K562 (cell line): Measurements from ENCODE around the gene GMEB1. TPM values are rescaled to one million over a fixed set of nuclear protein-coding genes. Genes with fewer than 3 reads are reported as not detected.

Experiments used
- HDAC2 ChIP-seq: fragments of 450-650 bp; IDR thresholded peaks from 2 replicates; pipeline ENCODE4 v1.6.1; 2016; ENCODE audit warnings: mild to moderate bottlenecking
- HEY1 ChIP-seq: fragments of 250-450 bp; sonication (Bioruptor Pico); IDR thresholded peaks from 2 replicates; pipeline ENCODE4 v1.5.0; 2020; ENCODE audit warnings: mild to moderate bottlenecking, moderate library complexity, borderline replicate concordance
- HOXB6 ChIP-seq: fragments of 250-450 bp; sonication (Bioruptor Pico); IDR thresholded peaks from 2 replicates; pipeline ENCODE4 v1.5.1; 2022; ENCODE audit warnings: mild to moderate bottlenecking, borderline replicate concordance
- HSF4 ChIP-seq: fragments of 250-450 bp; sonication (Bioruptor Pico); IDR thresholded peaks from 2 replicates; pipeline ENCODE4 v2.1.2; 2022; ENCODE audit warnings: mild to moderate bottlenecking, moderate library complexity, borderline replicate concordance
- NCOA6 ChIP-seq: fragments of 450-650 bp; IDR thresholded peaks from 2 replicates; pipeline ENCODE4 v1.6.1; 2017; ENCODE audit warnings: mild to moderate bottlenecking
- RAD51 ChIP-seq: fragments of 450-650 bp; IDR thresholded peaks from 2 replicates; pipeline ENCODE4 v1.7.1; 2016; ENCODE audit warnings: low read depth, mild to moderate bottlenecking, borderline replicate concordance
- RBM25 ChIP-seq: fragments of 200-400 bp; formaldehyde crosslinking; IDR thresholded peaks from 2 replicates; pipeline ENCODE4 v1.6.1; 2018; ENCODE audit warnings: low read length, low read depth, moderate library complexity; ENCODE audit not compliant: severe bottlenecking
- SMC3 ChIP-seq: conservative IDR thresholded peaks from 2 replicates; pipeline ENCODE4 v1.6.1; 2011; ENCODE audit warnings: low read depth, low read length, improper control_type of control experiment; ENCODE audit not compliant: insufficient read depth
- TCF7 ChIP-seq: sonication (generic); IDR thresholded peaks from 2 replicates; pipeline ENCODE4 v1.6.1; 2016; ENCODE audit warnings: antibody characterized with exemption, borderline replicate concordance
- ZBED1 ChIP-seq: IDR thresholded peaks from 2 replicates; pipeline ENCODE4 v1.6.1; 2014
- ZFP36 ChIP-seq: fragments of 150-350 bp; IDR thresholded peaks from 2 replicates; pipeline ENCODE4 v1.6.1; 2018; ENCODE audit warnings: low read length, low read depth; ENCODE audit not compliant: partially characterized antibody
- ZNF121 ChIP-seq: sonication (generic); formaldehyde crosslinking; conservative IDR thresholded peaks from 2 replicates; pipeline ENCODE4 v1.8.0; 2022; ENCODE audit warnings: missing genetic modification reagents
- ZNF134 ChIP-seq: fragments of 250-450 bp; sonication (Bioruptor Pico); conservative IDR thresholded peaks from 2 replicates; pipeline ENCODE4 v1.4.0; 2020
- polyA plus RNA-seq, 8 experiments: library from polyadenylated mRNA; depleted of rRNA in 4 of 8; stranded (reverse) in 5 of 8; unstranded in 3 of 8; fragments of >200 nt; fragmentation: Nextera tagmentation in 2 of 8; fragmentation: Illumina TruSeq in 1 of 8; extraction: Ambion mirVana in 2 of 8; extraction: Trizol in 1 of 8; gene quantifications; 2 replicates each; pipeline versions ENCODE4 v1.2.1 to v1.2.3, GENCODE V29; 2011 to 2014; ENCODE audit warnings: inconsistent platforms in 1 of 8, missing spikeins in 1 of 8
- total RNA-seq, 7 experiments: library from RNA; depleted of rRNA in 6 of 7; stranded (reverse); fragments of >200 nt in 6 of 7; fragmentation: Illumina TruSeq in 2 of 7; extraction: Trizol in 2 of 7; gene quantifications; 2 replicates each; pipeline versions ENCODE4 v1.2.1 to v1.2.3, GENCODE V29; 2011 to 2021; ENCODE audit warnings: low replicate concordance in 1 of 7
- TF ChIP-seq, protein P1 (sequence below): fragments of 450-650 bp; IDR thresholded peaks from 2 replicates; pipeline ENCODE4 v1.6.1; 2017; ENCODE audit warnings: antibody characterized with exemption, mild to moderate bottlenecking
- TF ChIP-seq, protein P2 (sequence below), 3 experiments: IDR thresholded peaks in 2 of 3; conservative IDR thresholded peaks in 1 of 3; 2 replicates each; pipeline ENCODE4 v1.5.1; 2011 to 2012; ENCODE audit warnings: low read length in 3 of 3, mild to moderate bottlenecking in 3 of 3, control low read depth in 2 of 3, improper control_type of control experiment in 1 of 3, inconsistent platforms in 1 of 3, low read depth in 1 of 3, mixed read lengths in 1 of 3, moderate library complexity in 1 of 3; ENCODE audit not compliant: insufficient read depth in 2 of 3
- TF ChIP-seq, protein P3 (sequence below): fragments of 250-450 bp; sonication (Bioruptor Pico); IDR thresholded peaks from 2 replicates; pipeline ENCODE4 v1.9.0; 2021; ENCODE audit warnings: mild to moderate bottlenecking, inconsistent platforms
- TF ChIP-seq, protein P4 (sequence below), 2 experiments: fragments of 450-650 bp in 1 of 2; sonication (generic) in 1 of 2; formaldehyde crosslinking in 1 of 2; IDR thresholded peaks in 1 of 2; conservative IDR thresholded peaks in 1 of 2; 2 replicates each; pipeline versions ENCODE4 v1.6.1 to v1.8.1; 2016 to 2023; ENCODE audit warnings: mild to moderate bottlenecking in 2 of 2, moderate library complexity in 2 of 2, inconsistent platforms in 1 of 2, missing genetic modification reagents in 1 of 2
- TF ChIP-seq, protein P5 (sequence below): sonication (generic); formaldehyde crosslinking; IDR thresholded peaks from 2 replicates; pipeline ENCODE4 v1.8.0; 2023; ENCODE audit warnings: mild to moderate bottlenecking, missing genetic modification reagents

The GMEB1 gene
- total and polyA plus RNA-seq, 9 of the 15 experiments (the other 6 are each of a cell fraction or from before 2014, with no cell fraction given): 6.6 to 17.5 (median 8.5) TPM

DNA sequence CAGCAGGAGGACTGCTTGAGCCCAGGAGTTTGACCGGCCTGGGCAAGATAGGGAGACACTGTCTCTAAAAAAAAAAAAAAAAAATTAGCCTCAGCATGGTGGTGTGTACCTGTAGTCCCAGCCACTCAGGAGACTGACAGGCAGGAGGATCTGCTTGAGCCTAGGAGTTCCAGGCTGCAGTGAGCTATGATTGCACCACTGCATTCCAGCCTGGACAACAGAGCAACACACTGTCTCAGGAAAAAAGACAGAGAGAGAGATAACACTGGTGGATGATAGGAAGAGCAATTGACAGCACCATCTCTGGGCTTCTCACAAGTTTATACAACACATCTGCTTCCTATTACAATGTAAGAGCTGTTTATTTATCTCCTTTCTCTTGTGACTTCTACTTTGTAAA, 22.5 kb upstream of the GMEB1 start (continued):
- TF ChIP-seq ZNF121 (CRISPR knock-in tag) (peak; percentile 48; the same call in 1 of the 2 replicates), HDAC2 (no peak), RAD51 (no peak), SMC3 (no peak), HEY1 (CRISPR knock-in tag) (no peak), ZNF134 (no peak), ZFP36 (no peak), TCF7 (no peak), HSF4 (CRISPR knock-in tag) (no peak), NCOA6 (no peak), HOXB6 (CRISPR knock-in tag) (no peak), RBM25 (no peak), ZBED1 (no peak)
- TF ChIP-seq, protein P1, sequence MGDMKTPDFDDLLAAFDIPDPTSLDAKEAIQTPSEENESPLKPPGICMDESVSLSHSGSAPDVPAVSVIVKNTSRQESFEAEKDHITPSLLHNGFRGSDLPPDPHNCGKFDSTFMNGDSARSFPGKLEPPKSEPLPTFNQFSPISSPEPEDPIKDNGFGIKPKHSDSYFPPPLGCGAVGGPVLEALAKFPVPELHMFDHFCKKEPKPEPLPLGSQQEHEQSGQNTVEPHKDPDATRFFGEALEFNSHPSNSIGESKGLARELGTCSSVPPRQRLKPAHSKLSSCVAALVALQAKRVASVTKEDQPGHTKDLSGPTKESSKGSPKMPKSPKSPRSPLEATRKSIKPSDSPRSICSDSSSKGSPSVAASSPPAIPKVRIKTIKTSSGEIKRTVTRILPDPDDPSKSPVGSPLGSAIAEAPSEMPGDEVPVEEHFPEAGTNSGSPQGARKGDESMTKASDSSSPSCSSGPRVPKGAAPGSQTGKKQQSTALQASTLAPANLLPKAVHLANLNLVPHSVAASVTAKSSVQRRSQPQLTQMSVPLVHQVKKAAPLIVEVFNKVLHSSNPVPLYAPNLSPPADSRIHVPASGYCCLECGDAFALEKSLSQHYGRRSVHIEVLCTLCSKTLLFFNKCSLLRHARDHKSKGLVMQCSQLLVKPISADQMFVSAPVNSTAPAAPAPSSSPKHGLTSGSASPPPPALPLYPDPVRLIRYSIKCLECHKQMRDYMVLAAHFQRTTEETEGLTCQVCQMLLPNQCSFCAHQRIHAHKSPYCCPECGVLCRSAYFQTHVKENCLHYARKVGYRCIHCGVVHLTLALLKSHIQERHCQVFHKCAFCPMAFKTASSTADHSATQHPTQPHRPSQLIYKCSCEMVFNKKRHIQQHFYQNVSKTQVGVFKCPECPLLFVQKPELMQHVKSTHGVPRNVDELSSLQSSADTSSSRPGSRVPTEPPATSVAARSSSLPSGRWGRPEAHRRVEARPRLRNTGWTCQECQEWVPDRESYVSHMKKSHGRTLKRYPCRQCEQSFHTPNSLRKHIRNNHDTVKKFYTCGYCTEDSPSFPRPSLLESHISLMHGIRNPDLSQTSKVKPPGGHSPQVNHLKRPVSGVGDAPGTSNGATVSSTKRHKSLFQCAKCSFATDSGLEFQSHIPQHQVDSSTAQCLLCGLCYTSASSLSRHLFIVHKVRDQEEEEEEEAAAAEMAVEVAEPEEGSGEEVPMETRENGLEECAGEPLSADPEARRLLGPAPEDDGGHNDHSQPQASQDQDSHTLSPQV: no peak
- TF ChIP-seq, protein P2, sequence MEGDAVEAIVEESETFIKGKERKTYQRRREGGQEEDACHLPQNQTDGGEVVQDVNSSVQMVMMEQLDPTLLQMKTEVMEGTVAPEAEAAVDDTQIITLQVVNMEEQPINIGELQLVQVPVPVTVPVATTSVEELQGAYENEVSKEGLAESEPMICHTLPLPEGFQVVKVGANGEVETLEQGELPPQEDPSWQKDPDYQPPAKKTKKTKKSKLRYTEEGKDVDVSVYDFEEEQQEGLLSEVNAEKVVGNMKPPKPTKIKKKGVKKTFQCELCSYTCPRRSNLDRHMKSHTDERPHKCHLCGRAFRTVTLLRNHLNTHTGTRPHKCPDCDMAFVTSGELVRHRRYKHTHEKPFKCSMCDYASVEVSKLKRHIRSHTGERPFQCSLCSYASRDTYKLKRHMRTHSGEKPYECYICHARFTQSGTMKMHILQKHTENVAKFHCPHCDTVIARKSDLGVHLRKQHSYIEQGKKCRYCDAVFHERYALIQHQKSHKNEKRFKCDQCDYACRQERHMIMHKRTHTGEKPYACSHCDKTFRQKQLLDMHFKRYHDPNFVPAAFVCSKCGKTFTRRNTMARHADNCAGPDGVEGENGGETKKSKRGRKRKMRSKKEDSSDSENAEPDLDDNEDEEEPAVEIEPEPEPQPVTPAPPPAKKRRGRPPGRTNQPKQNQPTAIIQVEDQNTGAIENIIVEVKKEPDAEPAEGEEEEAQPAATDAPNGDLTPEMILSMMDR (IDR thresholded peaks at IDR 0.05 in 2 of 3, conservative IDR thresholded peaks at IDR 0.05 in 1 of 3; ENCODE audit: insufficient read depth in 2 of 3, low read depth in 1 of 3, low read length in 3 of 3): no peak
- TF ChIP-seq, protein P3, sequence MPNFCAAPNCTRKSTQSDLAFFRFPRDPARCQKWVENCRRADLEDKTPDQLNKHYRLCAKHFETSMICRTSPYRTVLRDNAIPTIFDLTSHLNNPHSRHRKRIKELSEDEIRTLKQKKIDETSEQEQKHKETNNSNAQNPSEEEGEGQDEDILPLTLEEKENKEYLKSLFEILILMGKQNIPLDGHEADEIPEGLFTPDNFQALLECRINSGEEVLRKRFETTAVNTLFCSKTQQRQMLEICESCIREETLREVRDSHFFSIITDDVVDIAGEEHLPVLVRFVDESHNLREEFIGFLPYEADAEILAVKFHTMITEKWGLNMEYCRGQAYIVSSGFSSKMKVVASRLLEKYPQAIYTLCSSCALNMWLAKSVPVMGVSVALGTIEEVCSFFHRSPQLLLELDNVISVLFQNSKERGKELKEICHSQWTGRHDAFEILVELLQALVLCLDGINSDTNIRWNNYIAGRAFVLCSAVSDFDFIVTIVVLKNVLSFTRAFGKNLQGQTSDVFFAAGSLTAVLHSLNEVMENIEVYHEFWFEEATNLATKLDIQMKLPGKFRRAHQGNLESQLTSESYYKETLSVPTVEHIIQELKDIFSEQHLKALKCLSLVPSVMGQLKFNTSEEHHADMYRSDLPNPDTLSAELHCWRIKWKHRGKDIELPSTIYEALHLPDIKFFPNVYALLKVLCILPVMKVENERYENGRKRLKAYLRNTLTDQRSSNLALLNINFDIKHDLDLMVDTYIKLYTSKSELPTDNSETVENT (CRISPR knock-in tag): no peak
- TF ChIP-seq, protein P4, sequence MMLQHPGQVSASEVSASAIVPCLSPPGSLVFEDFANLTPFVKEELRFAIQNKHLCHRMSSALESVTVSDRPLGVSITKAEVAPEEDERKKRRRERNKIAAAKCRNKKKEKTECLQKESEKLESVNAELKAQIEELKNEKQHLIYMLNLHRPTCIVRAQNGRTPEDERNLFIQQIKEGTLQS (IDR thresholded peaks at IDR 0.05): no peak
- TF ChIP-seq, protein P4 (CRISPR knock-in tag; conservative IDR thresholded peaks at IDR 0.05): 0 out of 2 replicates have a peak, but pooled peaks have one; percentile 15
- TF ChIP-seq, protein P5, sequence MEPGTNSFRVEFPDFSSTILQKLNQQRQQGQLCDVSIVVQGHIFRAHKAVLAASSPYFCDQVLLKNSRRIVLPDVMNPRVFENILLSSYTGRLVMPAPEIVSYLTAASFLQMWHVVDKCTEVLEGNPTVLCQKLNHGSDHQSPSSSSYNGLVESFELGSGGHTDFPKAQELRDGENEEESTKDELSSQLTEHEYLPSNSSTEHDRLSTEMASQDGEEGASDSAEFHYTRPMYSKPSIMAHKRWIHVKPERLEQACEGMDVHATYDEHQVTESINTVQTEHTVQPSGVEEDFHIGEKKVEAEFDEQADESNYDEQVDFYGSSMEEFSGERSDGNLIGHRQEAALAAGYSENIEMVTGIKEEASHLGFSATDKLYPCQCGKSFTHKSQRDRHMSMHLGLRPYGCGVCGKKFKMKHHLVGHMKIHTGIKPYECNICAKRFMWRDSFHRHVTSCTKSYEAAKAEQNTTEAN (CRISPR knock-in tag): no peak
